ENCODE results near the gene CREBL2. TPM values are rescaled to one million over a fixed set of nuclear protein-coding genes. Genes with fewer than 3 reads are reported as not detected.

CREBL2 gene
- total and polyA plus RNA-seq, 2 of the 13 experiments (the other 11 are each of a cell fraction or from before 2014, with no cell fraction given): 6.9 to 8.4 TPM

DNA sequence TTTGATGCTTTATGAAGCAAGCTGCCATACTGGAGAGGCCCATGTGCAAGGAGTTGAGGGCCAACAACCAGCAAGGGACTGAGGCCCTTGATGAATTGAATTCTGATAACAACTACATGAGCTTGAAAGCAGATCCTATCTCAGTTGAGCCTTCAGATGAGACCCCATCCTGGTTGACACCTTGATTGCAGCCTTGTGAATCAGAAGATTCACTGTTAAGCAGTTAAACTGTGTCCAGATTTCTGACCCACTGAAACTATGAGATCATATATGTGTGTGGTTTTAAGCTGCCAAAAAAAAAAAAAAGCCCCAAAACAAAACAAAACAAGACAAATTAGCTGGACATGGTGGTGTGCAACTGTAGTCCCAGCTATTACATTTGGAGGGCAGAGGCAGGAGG is 42.2 kb downstream of the CREBL2 start (continued):
- TF ChIP-seq, protein P1, sequence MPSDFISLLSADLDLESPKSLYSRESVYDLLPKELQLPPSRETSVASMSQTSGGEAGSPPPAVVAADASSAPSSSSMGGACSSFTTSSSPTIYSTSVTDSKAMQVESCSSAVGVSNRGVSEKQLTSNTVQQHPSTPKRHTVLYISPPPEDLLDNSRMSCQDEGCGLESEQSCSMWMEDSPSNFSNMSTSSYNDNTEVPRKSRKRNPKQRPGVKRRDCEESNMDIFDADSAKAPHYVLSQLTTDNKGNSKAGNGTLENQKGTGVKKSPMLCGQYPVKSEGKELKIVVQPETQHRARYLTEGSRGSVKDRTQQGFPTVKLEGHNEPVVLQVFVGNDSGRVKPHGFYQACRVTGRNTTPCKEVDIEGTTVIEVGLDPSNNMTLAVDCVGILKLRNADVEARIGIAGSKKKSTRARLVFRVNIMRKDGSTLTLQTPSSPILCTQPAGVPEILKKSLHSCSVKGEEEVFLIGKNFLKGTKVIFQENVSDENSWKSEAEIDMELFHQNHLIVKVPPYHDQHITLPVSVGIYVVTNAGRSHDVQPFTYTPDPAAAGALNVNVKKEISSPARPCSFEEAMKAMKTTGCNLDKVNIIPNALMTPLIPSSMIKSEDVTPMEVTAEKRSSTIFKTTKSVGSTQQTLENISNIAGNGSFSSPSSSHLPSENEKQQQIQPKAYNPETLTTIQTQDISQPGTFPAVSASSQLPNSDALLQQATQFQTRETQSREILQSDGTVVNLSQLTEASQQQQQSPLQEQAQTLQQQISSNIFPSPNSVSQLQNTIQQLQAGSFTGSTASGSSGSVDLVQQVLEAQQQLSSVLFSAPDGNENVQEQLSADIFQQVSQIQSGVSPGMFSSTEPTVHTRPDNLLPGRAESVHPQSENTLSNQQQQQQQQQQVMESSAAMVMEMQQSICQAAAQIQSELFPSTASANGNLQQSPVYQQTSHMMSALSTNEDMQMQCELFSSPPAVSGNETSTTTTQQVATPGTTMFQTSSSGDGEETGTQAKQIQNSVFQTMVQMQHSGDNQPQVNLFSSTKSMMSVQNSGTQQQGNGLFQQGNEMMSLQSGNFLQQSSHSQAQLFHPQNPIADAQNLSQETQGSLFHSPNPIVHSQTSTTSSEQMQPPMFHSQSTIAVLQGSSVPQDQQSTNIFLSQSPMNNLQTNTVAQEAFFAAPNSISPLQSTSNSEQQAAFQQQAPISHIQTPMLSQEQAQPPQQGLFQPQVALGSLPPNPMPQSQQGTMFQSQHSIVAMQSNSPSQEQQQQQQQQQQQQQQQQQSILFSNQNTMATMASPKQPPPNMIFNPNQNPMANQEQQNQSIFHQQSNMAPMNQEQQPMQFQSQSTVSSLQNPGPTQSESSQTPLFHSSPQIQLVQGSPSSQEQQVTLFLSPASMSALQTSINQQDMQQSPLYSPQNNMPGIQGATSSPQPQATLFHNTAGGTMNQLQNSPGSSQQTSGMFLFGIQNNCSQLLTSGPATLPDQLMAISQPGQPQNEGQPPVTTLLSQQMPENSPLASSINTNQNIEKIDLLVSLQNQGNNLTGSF (CRISPR knock-in tag; IDR thresholded peaks at IDR 0.05): no peak
- TF ChIP-seq RXRA (CRISPR knock-in tag; IDR thresholded peaks at IDR 0.05) (no peak), CHCHD3 (CRISPR knock-in tag; IDR thresholded peaks at IDR 0.05) (no peak), MTA3 (CRISPR knock-in tag; IDR thresholded peaks at IDR 0.05) (no peak), TARDBP (CRISPR knock-in tag; IDR thresholded peaks at IDR 0.05) (no peak), ZNF7 (CRISPR knock-in tag; IDR thresholded peaks at IDR 0.05) (no peak), BRD4 (CRISPR knock-in tag; IDR thresholded peaks at IDR 0.05) (no peak), SNAI1 (CRISPR knock-in tag; IDR thresholded peaks at IDR 0.05; ENCODE audit: borderline replicate concordance) (no peak), ZNF746 (CRISPR knock-in tag; IDR thresholded peaks at IDR 0.05) (no peak), ZFP41 (CRISPR knock-in tag; IDR thresholded peaks at IDR 0.05; ENCODE audit: borderline replicate concordance) (no peak), ZFP90 (CRISPR knock-in tag; IDR thresholded peaks at IDR 0.05; ENCODE audit: borderline replicate concordance) (no peak)
- TF ChIP-seq, protein P2, sequence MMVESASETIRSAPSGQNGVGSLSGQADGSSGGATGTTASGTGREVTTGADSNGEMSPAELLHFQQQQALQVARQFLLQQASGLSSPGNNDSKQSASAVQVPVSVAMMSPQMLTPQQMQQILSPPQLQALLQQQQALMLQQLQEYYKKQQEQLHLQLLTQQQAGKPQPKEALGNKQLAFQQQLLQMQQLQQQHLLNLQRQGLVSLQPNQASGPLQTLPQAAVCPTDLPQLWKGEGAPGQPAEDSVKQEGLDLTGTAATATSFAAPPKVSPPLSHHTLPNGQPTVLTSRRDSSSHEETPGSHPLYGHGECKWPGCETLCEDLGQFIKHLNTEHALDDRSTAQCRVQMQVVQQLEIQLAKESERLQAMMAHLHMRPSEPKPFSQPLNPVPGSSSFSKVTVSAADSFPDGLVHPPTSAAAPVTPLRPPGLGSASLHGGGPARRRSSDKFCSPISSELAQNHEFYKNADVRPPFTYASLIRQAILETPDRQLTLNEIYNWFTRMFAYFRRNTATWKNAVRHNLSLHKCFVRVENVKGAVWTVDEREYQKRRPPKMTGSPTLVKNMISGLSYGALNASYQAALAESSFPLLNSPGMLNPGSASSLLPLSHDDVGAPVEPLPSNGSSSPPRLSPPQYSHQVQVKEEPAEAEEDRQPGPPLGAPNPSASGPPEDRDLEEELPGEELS (CRISPR knock-in tag; IDR thresholded peaks at IDR 0.05): no peak
- TF ChIP-seq, protein P3, sequence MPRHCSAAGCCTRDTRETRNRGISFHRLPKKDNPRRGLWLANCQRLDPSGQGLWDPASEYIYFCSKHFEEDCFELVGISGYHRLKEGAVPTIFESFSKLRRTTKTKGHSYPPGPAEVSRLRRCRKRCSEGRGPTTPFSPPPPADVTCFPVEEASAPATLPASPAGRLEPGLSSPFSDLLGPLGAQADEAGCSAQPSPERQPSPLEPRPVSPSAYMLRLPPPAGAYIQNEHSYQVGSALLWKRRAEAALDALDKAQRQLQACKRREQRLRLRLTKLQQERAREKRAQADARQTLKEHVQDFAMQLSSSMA (CRISPR knock-in tag; IDR thresholded peaks at IDR 0.05): no peak

Data from HepG2 (cell line).